ENCODE results near the gene KIF3A.
A peak's percentile ranks its signal among the peaks of the same experiment; 100 is the strongest.

KIF3A gene

GRCh38 chr5:132655821-132656773 lies 81.2 kb downstream of the KIF3A start:
- H3K4me3 ChIP-seq (ENCODE audit: control insufficient read depth, low read depth, low read length), result peak overlapping the region; percentile 25
- TF ChIP-seq CTCF (IDR thresholded peaks at IDR 0.05; ENCODE audit: control insufficient read depth, insufficient read depth, low read depth, low read length, missing control alignments), result peak; percentile 13
- DNase-seq (ENCODE audit: low read depth), result no peak

GRCh38 chr5:132653716-132654115 lies 83.6 kb downstream of the KIF3A start:
- no peak for DNase-seq (ENCODE audit: low read depth)
- H3K4me3 ChIP-seq (ENCODE audit: control insufficient read depth, low read depth, low read length), result no peak overlapping the region
- no peak for TF ChIP-seq CTCF (IDR thresholded peaks at IDR 0.05; ENCODE audit: control insufficient read depth, insufficient read depth, low read depth, low read length, missing control alignments)

- no peak for DNase-seq (ENCODE audit: low read depth)
- no peak overlapping the region for H3K4me3 ChIP-seq (ENCODE audit: control insufficient read depth, low read depth, low read length)
- TF ChIP-seq CTCF (IDR thresholded peaks at IDR 0.05; ENCODE audit: control insufficient read depth, insufficient read depth, low read depth, low read length, missing control alignments), result no peak
These were observed 85.4 kb downstream of the KIF3A start for GRCh38 chr5:132651838-132652469.

- no peak for TF ChIP-seq CTCF (IDR thresholded peaks at IDR 0.05; ENCODE audit: control insufficient read depth, insufficient read depth, low read depth, low read length, missing control alignments)
- H3K4me3 ChIP-seq (ENCODE audit: control insufficient read depth, low read depth, low read length), result no peak overlapping the region
- DNase-seq (ENCODE audit: low read depth), result no peak
These were observed 89.0 kb downstream of the KIF3A start for GRCh38 chr5:132648355-132648754.

GRCh38 chr5:132647473-132647872 lies 89.9 kb downstream of the KIF3A start:
- no peak for TF ChIP-seq CTCF (IDR thresholded peaks at IDR 0.05; ENCODE audit: control insufficient read depth, insufficient read depth, low read depth, low read length, missing control alignments)
- no peak overlapping the region for H3K4me3 ChIP-seq (ENCODE audit: control insufficient read depth, low read depth, low read length)
- DNase-seq (ENCODE audit: low read depth), result no peak

- H3K4me3 ChIP-seq (ENCODE audit: control insufficient read depth, low read depth, low read length), result no peak overlapping the region
- DNase-seq (ENCODE audit: low read depth), result no peak
- no peak for TF ChIP-seq CTCF (IDR thresholded peaks at IDR 0.05; ENCODE audit: control insufficient read depth, insufficient read depth, low read depth, low read length, missing control alignments)
These were observed 90.6 kb downstream of the KIF3A start for GRCh38 chr5:132646583-132647266.
